ENCODE data around the gene KDM5C. TPM values are rescaled to one million over a fixed set of nuclear protein-coding genes. Genes with fewer than 3 reads are reported as not detected.

The KDM5C gene
- total RNA-seq, 2 donors from 2014 or later = 65.1 to 171 TPM

- TF ChIP-seq CTCF (IDR thresholded peaks at IDR 0.05) = peak in 1 of 7 experiments; percentile 12
- TF ChIP-seq POLR2A (IDR thresholded peaks at IDR 0.05) = no peak
- no peak overlapping the region for H3K27ac ChIP-seq
- intact Hi-C loops (cut with DNase I) = no loop called here
- no peaks in the 10 kb centered on the region for H3K9me3 ChIP-seq
- no peaks in the 10 kb centered on the region for H3K36me3 ChIP-seq (replicated peaks in 1 of 2; ENCODE audit: insufficient read depth in 1 of 2, low read depth in 2 of 2)
- 90 to 96% methylated on average over 2 to 6 of the region's 6 CpGs for WGBS, 2 donors
- ATAC-seq = no peak
- H3K4me1 ChIP-seq = no peaks in the 10 kb centered on the region
- no peaks in the 10 kb centered on the region for H3K27me3 ChIP-seq
- peak in 1 of 4 donors; percentile 30 for DNase-seq
- no peak overlapping the region for H3K4me3 ChIP-seq
Measured at GRCh38 chrX:53239474-53239873, 14.5 kb upstream of the KDM5C start.

GRCh38 chrX:53237056-53237455 is 12.0 kb upstream of the KDM5C start:
- DNase-seq = no peak

GRCh38 chrX:53236025-53236679 is 11.1 kb upstream of the KDM5C start:
- H3K27me3 ChIP-seq = no peaks in the 10 kb centered on the region
- no peaks in the 10 kb centered on the region for H3K36me3 ChIP-seq (replicated peaks in 1 of 2; ENCODE audit: insufficient read depth in 1 of 2, low read depth in 2 of 2)
- no peak overlapping the region for H3K27ac ChIP-seq
- intact Hi-C loops (cut with DNase I) = no loop called here
- DNase-seq (no peak), ATAC-seq (no peak)
- H3K4me3 ChIP-seq = no peak overlapping the region
- no peak for TF ChIP-seq CTCF (IDR thresholded peaks at IDR 0.05)
- no peak for TF ChIP-seq POLR2A (IDR thresholded peaks at IDR 0.05)
- H3K4me1 ChIP-seq = no peaks in the 10 kb centered on the region
- 80 to 91% methylated on average over 3 to 11 of the region's 20 CpGs for WGBS, 2 donors
- H3K9me3 ChIP-seq = no peaks in the 10 kb centered on the region

More at GRCh38 chrX:53237056-53237455, 12.0 kb upstream of the KDM5C start:
- H3K27ac ChIP-seq = no peak overlapping the region
- no peaks in the 10 kb centered on the region for H3K36me3 ChIP-seq (replicated peaks in 1 of 2; ENCODE audit: insufficient read depth in 1 of 2, low read depth in 2 of 2)
- intact Hi-C loops (cut with DNase I) = no loop called here
- WGBS, 2 donors = 77 to 82% methylated on average over 5 to 8 of the region's 10 CpGs
- no peak for TF ChIP-seq POLR2A (IDR thresholded peaks at IDR 0.05)
- TF ChIP-seq CTCF (IDR thresholded peaks at IDR 0.05) = no peak
- no peak for ATAC-seq
- no peaks in the 10 kb centered on the region for H3K4me1 ChIP-seq
- no peaks in the 10 kb centered on the region for H3K27me3 ChIP-seq
- no peaks in the 10 kb centered on the region for H3K9me3 ChIP-seq
- H3K4me3 ChIP-seq = no peak overlapping the region

- H3K27me3 ChIP-seq = no peaks in the 10 kb centered on the region
- no peak overlapping the region for H3K4me3 ChIP-seq
- intact Hi-C loops (cut with DNase I) = no loop called here
- no peaks in the 10 kb centered on the region for H3K36me3 ChIP-seq (replicated peaks in 1 of 2; ENCODE audit: insufficient read depth in 1 of 2, low read depth in 2 of 2)
- ATAC-seq (no peak), DNase-seq (no peak)
- 67 to 77% methylated on average over 1 to 2 of the region's 12 CpGs for WGBS, 2 donors
- TF ChIP-seq CTCF (IDR thresholded peaks at IDR 0.05) = no peak
- no peak for TF ChIP-seq POLR2A (IDR thresholded peaks at IDR 0.05)
- no peak overlapping the region for H3K27ac ChIP-seq
- H3K9me3 ChIP-seq = no peaks in the 10 kb centered on the region
- H3K4me1 ChIP-seq = no peaks in the 10 kb centered on the region
Measured at GRCh38 chrX:53235566-53235965, 10.6 kb upstream of the KDM5C start.

- TF ChIP-seq POLR2A (IDR thresholded peaks at IDR 0.05) (no peak), CTCF (IDR thresholded peaks at IDR 0.05) (no peak)
- ATAC-seq = no peak
- intact Hi-C loops (cut with DNase I) = no loop called here
Measured at GRCh38 chrX:53234484-53234883, 9.5 kb upstream of the KDM5C start.

More at GRCh38 chrX:53234484-53234883, 9.5 kb upstream of the KDM5C start:
- no peak for DNase-seq
- WGBS, 2 donors = no CpG with 5 or more reads among the region's 9 CpGs
- Histone ChIP-seq H3K9me3 (no peaks in the 10 kb centered on the region), H3K27ac (no peak overlapping the region), H3K4me1 (no peaks in the 10 kb centered on the region), H3K36me3 (replicated peaks in 1 of 2; ENCODE audit: insufficient read depth in 1 of 2, low read depth in 2 of 2) (no peaks in the 10 kb centered on the region), H3K27me3 (no peaks in the 10 kb centered on the region), H3K4me3 (no peak overlapping the region)

Measured in body of pancreas (tissue), 4 donors.